H54 (cell line): ENCODE measurements around the gene MAST1.
"Not testable (repeated sequence)": the region's sequence is repeated elsewhere in the genome, so short reads cannot be mapped to it uniquely, and the experiment has no call there.

ENCODE experiments used
- DNase-seq: peaks from one replicate; pipeline ENCODE4 v3.0.0; 2011; ENCODE audit warnings: low spot score, mixed read lengths; ENCODE audit not compliant: insufficient read length
- FAIRE-seq: peaks from 3 replicates; lab custom pipeline; 2011; peaks lifted over from hg19 to GRCh38; lab: Jason Lieb, UNC
- POLR2A ChIP-seq: IDR thresholded peaks from 2 replicates; pipeline ENCODE4 v1.6.1; 2011; ENCODE audit warnings: low read depth, mild to moderate bottlenecking, low read length

MAST1 gene

DNA sequence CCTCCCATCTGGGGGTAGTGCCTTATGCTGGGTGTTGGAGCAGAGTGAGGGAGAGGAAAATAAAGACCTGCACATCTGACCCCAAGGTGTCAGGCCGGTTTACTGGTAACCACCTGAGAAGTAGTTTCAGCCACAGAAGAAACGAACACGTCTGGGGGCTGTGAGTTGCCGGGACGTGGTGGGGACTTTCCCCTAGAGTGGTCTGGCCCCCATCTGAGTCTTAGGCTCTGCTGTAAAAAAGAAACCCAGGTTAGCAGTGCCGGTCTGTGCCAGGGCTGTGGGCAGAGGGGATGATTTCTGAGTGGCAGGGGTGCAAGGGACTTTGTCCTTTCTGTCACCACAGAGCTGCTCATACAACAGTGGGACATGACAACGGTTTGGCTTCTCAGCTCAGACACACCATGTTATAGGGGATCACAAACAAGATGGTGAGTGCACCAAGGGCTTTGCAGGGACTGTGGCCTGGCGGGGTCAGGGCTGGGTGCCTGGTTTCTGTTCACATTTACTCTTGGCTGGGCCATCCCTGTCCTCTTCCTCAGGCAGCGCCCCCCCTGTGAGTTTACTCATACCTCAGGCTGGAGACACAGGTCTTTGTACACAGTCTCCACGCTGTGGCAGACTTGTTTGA, 61.7 kb downstream of the MAST1 start:
- no peak for FAIRE-seq
- DNase-seq: no peak

DNA sequence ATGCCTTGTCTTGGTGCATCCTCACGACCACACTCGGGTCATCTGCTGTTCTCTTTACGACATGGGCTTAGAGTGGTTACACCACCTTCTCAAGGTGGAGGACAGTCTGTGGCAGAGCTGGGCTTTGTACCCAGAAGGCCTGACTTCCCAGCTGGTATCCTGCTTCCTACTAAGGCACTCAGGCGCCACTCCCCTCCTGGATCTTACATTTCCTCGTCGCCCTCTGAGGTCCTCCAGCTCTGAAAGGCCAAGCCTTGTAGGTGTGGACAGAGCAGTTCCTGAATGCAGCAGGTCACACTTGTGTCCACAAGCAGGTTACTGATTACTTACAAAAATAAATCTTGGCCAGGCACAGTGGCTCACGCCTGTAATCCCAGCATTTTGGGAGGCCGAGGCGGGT, 68.9 kb downstream of the MAST1 start:
- no peak for TF ChIP-seq POLR2A
- DNase-seq (no peak), FAIRE-seq (no peak)

More for the DNA sequence above, 61.7 kb downstream of the MAST1 start:
- TF ChIP-seq POLR2A: no peak

DNA sequence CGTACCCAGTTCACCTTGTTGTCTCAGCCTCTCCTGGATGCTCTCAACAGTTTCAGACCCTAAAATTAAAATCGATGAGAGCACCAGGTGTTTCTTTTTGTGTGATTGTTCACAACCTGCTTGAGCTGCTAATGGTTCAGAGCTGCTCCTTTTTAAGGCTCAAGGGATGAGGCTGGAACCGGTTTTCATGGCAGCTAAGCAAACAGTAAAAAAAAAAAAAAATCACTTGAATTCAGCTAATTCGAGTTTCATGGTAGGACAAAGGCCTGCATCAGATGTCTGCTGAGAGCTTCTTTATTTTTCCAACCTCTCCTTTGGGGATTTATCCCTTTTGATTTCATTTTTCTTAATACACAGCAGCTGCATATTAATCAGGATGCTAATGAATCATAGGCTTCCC, 74.3 kb downstream of the MAST1 start:
- FAIRE-seq (no peak), DNase-seq (no peak)
- TF ChIP-seq POLR2A: no peak

DNA sequence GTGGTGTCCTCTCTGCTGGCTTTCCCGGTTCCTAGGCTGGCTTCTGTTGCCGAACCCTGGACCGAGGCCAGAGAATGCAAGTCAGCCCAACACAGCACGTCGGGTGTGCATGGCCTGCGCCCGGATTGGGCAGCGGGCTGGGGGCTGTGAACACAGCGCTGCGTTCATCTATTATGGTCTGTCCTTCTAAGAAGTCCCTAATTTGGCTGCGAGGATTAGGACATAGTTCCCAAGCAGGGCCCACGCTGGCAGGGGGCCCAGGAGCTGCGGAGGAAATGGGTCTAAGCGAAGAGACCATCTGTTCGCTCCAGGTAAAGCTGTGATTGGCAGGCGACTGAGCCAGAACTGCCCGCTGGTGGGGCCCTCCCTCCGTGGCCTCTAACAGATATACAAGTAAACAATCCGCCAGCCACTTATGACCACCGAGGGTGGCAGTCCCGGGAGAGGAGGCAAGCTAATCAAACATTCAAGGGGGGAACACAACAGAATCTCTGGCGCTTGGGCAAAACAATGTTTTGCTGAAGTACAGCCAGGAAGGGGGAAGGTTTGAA, 74.8 kb downstream of the MAST1 start:
- no peak for TF ChIP-seq POLR2A
- FAIRE-seq: no peak
- DNase-seq: no peak

DNA sequence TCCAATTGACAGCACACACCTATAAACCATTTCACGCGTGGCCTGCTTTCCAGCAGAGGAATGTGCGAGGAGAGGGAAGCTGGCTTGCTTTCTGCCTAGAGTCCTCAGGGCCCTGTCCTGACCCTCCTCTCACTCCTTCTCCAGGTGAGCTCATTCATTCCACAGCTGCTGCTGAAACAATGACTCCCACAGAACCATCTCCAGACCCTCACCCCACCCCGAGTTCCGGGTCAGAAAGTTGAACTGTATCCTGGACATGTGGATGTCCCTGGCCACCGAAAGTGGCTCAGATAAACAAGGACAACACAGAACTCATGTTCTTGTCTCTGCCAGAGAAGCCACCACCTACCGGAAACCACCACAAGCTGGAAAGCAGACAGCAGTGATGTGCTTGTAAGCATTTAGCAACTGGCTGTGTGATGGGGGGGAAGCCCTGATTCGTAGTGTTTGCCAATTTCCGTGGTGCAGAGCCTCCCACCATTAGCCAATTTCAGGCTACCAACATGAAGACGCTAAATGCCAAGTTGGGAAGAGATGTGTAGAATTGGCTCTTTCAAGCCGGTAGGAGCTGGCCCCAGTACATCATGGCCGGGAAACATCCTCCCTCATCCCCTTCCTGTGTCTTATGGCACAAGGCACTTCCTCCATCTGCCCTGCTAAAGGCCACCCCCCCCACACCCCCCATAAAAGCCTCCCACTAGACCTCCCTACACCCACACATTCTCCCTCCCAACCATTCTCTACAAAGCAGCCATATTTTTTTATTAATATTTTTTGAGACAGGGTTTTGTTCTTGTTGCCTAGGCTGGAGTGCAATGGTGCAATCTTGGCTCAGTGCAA, 75.8 kb downstream of the MAST1 start:
- DNase-seq (no peak), FAIRE-seq (no peak)
- TF ChIP-seq POLR2A: no peak

DNA sequence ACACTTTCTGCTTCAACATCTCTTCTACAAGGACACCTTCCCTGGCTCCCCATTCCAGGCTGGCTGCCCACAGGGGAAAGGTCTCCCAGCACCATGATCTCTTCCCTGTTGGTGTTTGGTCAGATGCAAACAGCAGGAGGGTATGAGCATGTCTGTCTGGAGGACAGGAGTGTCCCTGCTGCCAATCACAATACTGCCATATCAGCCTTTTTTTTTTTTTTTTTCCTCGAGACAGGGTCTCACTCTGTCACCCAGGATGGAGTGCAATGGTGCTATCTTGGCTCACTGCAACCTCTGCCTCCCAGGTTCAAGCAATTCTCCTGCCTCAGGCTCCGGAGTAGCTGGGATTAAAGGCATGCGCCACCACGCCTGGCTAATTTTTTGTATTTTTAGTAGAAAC, 77.5 kb downstream of the MAST1 start:
- not testable (repeated sequence) for DNase-seq, FAIRE-seq

DNA sequence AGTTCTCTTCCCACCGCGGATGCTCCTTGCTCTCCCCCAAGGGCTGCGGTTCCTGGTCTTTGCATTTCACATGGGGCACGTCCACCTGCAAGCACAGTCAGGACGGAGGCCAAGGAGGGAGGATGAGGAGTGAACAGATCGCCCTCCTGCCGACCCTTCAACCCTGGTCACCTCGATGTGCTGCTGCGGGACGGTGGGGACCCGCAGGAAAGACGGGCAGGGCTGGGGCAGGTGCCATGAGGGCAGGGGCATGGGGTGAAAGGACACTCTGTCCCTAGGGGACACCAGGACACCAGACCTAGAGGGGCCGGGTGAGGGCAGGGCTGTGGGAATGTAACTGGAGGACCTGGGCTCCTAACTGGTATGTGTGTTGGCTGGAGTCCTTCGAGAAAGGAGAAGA, 79.9 kb downstream of the MAST1 start:
- no peak for TF ChIP-seq POLR2A
- no peak for FAIRE-seq
- no peak for DNase-seq

GRCh38 chr19:12921047-12921446, 82.7 kb downstream of the MAST1 start:
- no peak for DNase-seq
- FAIRE-seq: no peak
- no peak for TF ChIP-seq POLR2A

DNA sequence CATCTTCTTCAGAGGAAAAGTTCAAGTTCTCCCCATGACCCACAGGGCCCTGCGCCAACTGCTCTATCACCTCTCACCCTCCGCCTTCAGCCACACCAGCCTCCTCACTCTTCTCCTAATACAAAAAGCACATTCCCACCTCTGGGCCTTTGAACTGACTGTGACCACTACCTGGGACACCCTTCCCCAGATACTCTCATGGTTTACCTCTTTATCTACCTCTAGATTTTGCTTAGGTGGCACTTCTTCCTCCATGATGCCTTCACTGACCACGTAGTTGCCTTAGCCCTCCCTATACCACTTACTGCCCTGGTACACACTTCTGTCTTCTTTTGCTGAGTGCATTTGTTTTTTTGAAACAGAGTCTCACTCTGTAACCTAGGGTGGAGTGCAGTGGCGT, 84.6 kb downstream of the MAST1 start:
- no peak for TF ChIP-seq POLR2A
- DNase-seq (no peak), FAIRE-seq (no peak)
